Neural cell (in vitro differentiated cells): Measurements from ENCODE around the gene MARK4. TPM values are rescaled to one million over a fixed set of nuclear protein-coding genes. Genes with fewer than 3 reads are reported as not detected.

ENCODE experiments used
- H2AFZ ChIP-seq: fragments of 200-600, 300-800 bp; sonication (generic), shearing (Covaris generic); 2 replicates; pipeline ENCODE4 v1.6.0; 2014; ENCODE audit warnings: low read depth, mild to moderate bottlenecking, antibody characterized with exemption, low read length, moderate library complexity
- H3F3A ChIP-seq: fragments of 200-600 bp; shearing (Covaris generic); 2 replicates; pipeline ENCODE4 v1.6.1; 2016; ENCODE audit warnings: mild to moderate bottlenecking, moderate library complexity, mixed read lengths, antibody characterized with exemption, low read length; ENCODE audit not compliant: insufficient read depth, poor library complexity, severe bottlenecking
- H3K27ac ChIP-seq: fragments of 200-600, 300-800 bp; sonication (generic), shearing (Covaris generic); 2 replicates; pipeline ENCODE4 v1.5.1; 2014; ENCODE audit warnings: mild to moderate bottlenecking, low read length, moderate library complexity
- H3K27me3 ChIP-seq: fragments of 300-800, 200-600 bp; sonication (generic), shearing (Covaris generic); 2 replicates; pipeline ENCODE4 v1.6.0; 2014; ENCODE audit warnings: mild to moderate bottlenecking, low read depth, low read length, moderate library complexity; ENCODE audit not compliant: insufficient read depth
- H3K36me3 ChIP-seq: fragments of 300-800, 200-600 bp; sonication (generic), shearing (Covaris generic); 2 replicates; pipeline ENCODE4 v1.5.1; 2014; ENCODE audit warnings: mild to moderate bottlenecking, antibody characterized with exemption, low read length, moderate library complexity; ENCODE audit not compliant: insufficient read depth
- H3K4me2 ChIP-seq: fragments of 300-800, 200-600 bp; sonication (generic), shearing (Covaris generic); 2 replicates; pipeline ENCODE4 v1.6.0; 2014; ENCODE audit warnings: mild to moderate bottlenecking, low read length
- H3K4me3 ChIP-seq: fragments of 300-800, 200-600 bp; sonication (generic), shearing (Covaris generic); 2 replicates; pipeline ENCODE4 v1.5.1; 2014; ENCODE audit warnings: mild to moderate bottlenecking, low read length, moderate library complexity
- H3K79me2 ChIP-seq: fragments of 200-600 bp; shearing (Covaris generic); replicated peaks from 2 replicates; pipeline ENCODE4 v1.6.0; 2014; ENCODE audit warnings: mild to moderate bottlenecking, low read length, moderate library complexity; ENCODE audit not compliant: insufficient read depth
- H3K9ac ChIP-seq: fragments of 300-800, 200-600 bp; sonication (generic), shearing (Covaris generic); 2 replicates; pipeline ENCODE4 v1.6.1; 2016; ENCODE audit warnings: mild to moderate bottlenecking, low read length, mixed read lengths
- H3K9me2 ChIP-seq: fragments of 200-600 bp; shearing (Covaris generic); 2 replicates; pipeline ENCODE4 v1.6.1; 2016; ENCODE audit warnings: mild to moderate bottlenecking, low read length, mixed read lengths; ENCODE audit not compliant: insufficient read depth
- H3K9me3 ChIP-seq: fragments of 200-600, 300-800 bp; sonication (generic), shearing (Covaris generic); 2 replicates; pipeline ENCODE4 v1.6.1; 2016; ENCODE audit warnings: mild to moderate bottlenecking, mixed run types, low read length, moderate library complexity, mixed read lengths
- H4K20me1 ChIP-seq: fragments of 200-600 bp; shearing (Covaris generic); 2 replicates; pipeline ENCODE4 v1.6.1; 2016; ENCODE audit warnings: mild to moderate bottlenecking, mixed run types; ENCODE audit not compliant: insufficient read depth
- EP300 ChIP-seq: fragments of 450-650 bp; conservative IDR thresholded peaks from 2 replicates; pipeline ENCODE4 v1.6.1; 2014; ENCODE audit warnings: antibody characterized with exemption, mild to moderate bottlenecking, moderate library complexity; ENCODE audit not compliant: poor library complexity, severe bottlenecking
- EZH2 ChIP-seq: fragments of 200-600, 300-800 bp; shearing (Covaris generic), sonication (generic); IDR thresholded peaks from 2 replicates; pipeline ENCODE4 v1.6.1; 2014; ENCODE audit warnings: antibody characterized with exemption, low read length, borderline replicate concordance, mild to moderate bottlenecking; ENCODE audit not compliant: insufficient read depth, poor library complexity, severe bottlenecking
- MXI1 ChIP-seq: fragments of 450-650 bp; conservative IDR thresholded peaks from 2 replicates; pipeline ENCODE4 v1.6.1; 2014; ENCODE audit warnings: antibody characterized with exemption, mild to moderate bottlenecking; ENCODE audit not compliant: poor library complexity, severe bottlenecking
- POLR2AphosphoS5 ChIP-seq: IDR thresholded peaks from 2 replicates; pipeline ENCODE4 v1.6.1; 2012
- RAD21 ChIP-seq: fragments of 450-650 bp; conservative IDR thresholded peaks from 2 replicates; pipeline ENCODE4 v1.6.1; 2014; ENCODE audit warnings: antibody characterized with exemption, mild to moderate bottlenecking, moderate library complexity
- SMC3 ChIP-seq: fragments of 450-650 bp; conservative IDR thresholded peaks from 2 replicates; pipeline ENCODE4 v1.6.1; 2014; ENCODE audit warnings: antibody characterized with exemption, mild to moderate bottlenecking, moderate library complexity; ENCODE audit not compliant: poor library complexity
- TAF1 ChIP-seq: IDR thresholded peaks from 2 replicates; pipeline ENCODE4 v1.6.1; 2012; ENCODE audit warnings: low read depth
- polyA plus RNA-seq: library from polyadenylated mRNA; depleted of rRNA; stranded (reverse); fragments of >200 nt; gene quantifications from 2 replicates; pipeline ENCODE4 v1.2.3, GENCODE V29; 2014
- TF ChIP-seq, protein P1 (sequence below): fragments of 450-650 bp; IDR thresholded peaks from 2 replicates; pipeline ENCODE4 v1.5.1; 2014; ENCODE audit warnings: antibody characterized with exemption, mild to moderate bottlenecking, moderate library complexity; ENCODE audit not compliant: poor library complexity, severe bottlenecking
- TF ChIP-seq, protein P2 (sequence below): IDR thresholded peaks from 2 replicates; pipeline ENCODE4 v1.6.1; 2012; ENCODE audit warnings: borderline replicate concordance

The MARK4 gene
- polyA plus RNA-seq, 1 donor from 2014 or later: 11.6 TPM

DNA sequence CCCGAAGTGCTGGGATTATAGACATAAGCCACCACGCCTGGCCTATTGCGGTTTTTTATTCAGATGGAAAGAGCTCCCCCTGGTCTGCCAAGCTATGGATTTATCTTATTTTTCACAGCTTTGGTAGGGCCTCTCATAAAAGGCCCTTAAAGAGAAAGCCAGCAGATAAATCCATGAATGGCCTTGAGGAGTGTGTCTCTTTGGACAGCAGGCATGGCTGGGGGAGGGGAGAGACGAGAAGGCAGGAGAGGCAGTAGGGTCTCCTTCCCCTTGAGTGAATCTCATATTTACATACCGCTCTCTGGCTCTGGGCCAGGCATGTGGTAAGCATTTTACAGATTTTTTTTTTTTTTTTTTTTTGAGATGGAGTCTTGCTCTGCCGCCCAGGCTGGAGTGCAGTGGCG is 25.2 kb downstream of the MARK4 start:
- Histone ChIP-seq H4K20me1 (no peaks in the 10 kb centered on the region), H3K4me2 (no peak overlapping the region), H3K9me3 (no peaks in the 10 kb centered on the region), H2AFZ (no peak overlapping the region), H3K9me2 (no peaks in the 10 kb centered on the region), H3F3A (no peaks in the 10 kb centered on the region), H3K27me3 (no peaks in the 10 kb centered on the region), H3K36me3 (no peaks in the 10 kb centered on the region), H3K9ac (no peak overlapping the region), H3K4me3 (no peak overlapping the region), H3K79me2 (no peaks in the 10 kb centered on the region), H3K27ac (no peak overlapping the region)
- TF ChIP-seq MXI1: no peak
- TF ChIP-seq SMC3: no peak

DNA sequence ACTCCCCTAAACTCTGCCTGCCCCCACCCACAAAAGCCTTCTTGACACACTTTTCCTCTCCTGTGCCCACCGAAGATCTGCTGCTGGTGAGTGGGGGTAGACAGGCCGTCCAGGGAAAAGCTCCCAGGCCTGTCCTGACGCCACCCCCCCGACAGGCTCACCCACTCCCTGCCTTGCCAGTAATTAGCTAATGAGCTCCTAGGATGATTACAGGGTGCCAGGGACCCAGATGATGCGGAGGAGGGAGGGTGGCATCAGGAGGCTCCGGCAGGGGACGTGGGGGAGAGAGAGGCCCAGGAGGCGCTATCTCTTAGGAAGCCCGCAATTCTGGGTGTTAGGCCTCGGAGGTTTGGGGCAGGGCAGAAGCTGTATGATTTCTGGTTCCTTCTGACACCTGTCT is 27.0 kb downstream of the MARK4 start:
- Histone ChIP-seq H3K36me3 (no peaks in the 10 kb centered on the region), H3K79me2 (no peaks in the 10 kb centered on the region), H3K4me2 (no peak overlapping the region), H2AFZ (no peak overlapping the region), H4K20me1 (no peaks in the 10 kb centered on the region), H3K9me3 (no peaks in the 10 kb centered on the region), H3K9ac (no peak overlapping the region), H3K9me2 (no peaks in the 10 kb centered on the region), H3F3A (no peaks in the 10 kb centered on the region), H3K27me3 (no peaks in the 10 kb centered on the region), H3K4me3 (no peak overlapping the region), H3K27ac (no peak overlapping the region)
- TF ChIP-seq RAD21 (no peak), SMC3 (no peak), POLR2AphosphoS5 (no peak), TAF1 (no peak), EP300 (no peak), EZH2 (no peak), MXI1 (no peak)
- TF ChIP-seq, protein P1, sequence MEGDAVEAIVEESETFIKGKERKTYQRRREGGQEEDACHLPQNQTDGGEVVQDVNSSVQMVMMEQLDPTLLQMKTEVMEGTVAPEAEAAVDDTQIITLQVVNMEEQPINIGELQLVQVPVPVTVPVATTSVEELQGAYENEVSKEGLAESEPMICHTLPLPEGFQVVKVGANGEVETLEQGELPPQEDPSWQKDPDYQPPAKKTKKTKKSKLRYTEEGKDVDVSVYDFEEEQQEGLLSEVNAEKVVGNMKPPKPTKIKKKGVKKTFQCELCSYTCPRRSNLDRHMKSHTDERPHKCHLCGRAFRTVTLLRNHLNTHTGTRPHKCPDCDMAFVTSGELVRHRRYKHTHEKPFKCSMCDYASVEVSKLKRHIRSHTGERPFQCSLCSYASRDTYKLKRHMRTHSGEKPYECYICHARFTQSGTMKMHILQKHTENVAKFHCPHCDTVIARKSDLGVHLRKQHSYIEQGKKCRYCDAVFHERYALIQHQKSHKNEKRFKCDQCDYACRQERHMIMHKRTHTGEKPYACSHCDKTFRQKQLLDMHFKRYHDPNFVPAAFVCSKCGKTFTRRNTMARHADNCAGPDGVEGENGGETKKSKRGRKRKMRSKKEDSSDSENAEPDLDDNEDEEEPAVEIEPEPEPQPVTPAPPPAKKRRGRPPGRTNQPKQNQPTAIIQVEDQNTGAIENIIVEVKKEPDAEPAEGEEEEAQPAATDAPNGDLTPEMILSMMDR: no peak
- TF ChIP-seq, protein P2, sequence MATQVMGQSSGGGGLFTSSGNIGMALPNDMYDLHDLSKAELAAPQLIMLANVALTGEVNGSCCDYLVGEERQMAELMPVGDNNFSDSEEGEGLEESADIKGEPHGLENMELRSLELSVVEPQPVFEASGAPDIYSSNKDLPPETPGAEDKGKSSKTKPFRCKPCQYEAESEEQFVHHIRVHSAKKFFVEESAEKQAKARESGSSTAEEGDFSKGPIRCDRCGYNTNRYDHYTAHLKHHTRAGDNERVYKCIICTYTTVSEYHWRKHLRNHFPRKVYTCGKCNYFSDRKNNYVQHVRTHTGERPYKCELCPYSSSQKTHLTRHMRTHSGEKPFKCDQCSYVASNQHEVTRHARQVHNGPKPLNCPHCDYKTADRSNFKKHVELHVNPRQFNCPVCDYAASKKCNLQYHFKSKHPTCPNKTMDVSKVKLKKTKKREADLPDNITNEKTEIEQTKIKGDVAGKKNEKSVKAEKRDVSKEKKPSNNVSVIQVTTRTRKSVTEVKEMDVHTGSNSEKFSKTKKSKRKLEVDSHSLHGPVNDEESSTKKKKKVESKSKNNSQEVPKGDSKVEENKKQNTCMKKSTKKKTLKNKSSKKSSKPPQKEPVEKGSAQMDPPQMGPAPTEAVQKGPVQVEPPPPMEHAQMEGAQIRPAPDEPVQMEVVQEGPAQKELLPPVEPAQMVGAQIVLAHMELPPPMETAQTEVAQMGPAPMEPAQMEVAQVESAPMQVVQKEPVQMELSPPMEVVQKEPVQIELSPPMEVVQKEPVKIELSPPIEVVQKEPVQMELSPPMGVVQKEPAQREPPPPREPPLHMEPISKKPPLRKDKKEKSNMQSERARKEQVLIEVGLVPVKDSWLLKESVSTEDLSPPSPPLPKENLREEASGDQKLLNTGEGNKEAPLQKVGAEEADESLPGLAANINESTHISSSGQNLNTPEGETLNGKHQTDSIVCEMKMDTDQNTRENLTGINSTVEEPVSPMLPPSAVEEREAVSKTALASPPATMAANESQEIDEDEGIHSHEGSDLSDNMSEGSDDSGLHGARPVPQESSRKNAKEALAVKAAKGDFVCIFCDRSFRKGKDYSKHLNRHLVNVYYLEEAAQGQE: no peak

DNA sequence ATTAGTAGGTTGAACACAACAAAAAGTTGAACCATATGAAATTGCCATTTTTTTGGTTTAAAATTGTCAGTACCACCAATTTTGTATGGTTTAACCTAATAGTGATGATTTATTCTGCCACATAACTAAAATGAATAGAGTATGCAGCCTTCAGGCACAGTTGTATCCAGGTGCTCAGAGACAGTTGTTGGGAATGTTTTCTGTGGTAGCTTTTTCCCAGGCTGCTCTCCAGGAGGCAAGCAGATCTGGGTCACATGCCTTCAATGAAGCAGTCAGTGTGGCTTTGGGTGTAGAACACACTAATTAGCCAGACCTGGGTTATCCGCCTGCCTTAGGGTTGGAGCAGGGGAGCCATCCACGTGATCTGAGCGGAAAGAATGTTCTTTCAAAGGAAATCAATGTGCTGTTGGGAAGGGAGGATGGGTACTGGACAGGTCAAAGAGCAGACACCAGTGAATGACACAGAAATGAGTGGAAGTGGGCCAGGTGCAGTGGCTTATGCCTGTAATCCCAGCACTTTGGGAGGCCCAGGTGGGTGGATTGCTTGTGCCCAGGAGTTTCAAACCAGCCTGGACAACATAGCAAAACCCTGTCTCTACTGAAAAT is 28.6 kb downstream of the MARK4 start:
- Histone ChIP-seq H3K27me3 (no peaks in the 10 kb centered on the region), H3K9ac (no peak overlapping the region), H3K9me2 (no peaks in the 10 kb centered on the region), H3K4me2 (no peak overlapping the region), H3K79me2 (no peaks in the 10 kb centered on the region), H3K4me3 (no peak overlapping the region), H4K20me1 (no peaks in the 10 kb centered on the region), H3F3A (no peaks in the 10 kb centered on the region), H3K9me3 (no peaks in the 10 kb centered on the region), H2AFZ (no peak overlapping the region), H3K27ac (no peak overlapping the region), H3K36me3 (peaks cover 6% of the 10 kb centered on the region)
- TF ChIP-seq EP300: no peak
- TF ChIP-seq, protein P1: no peak
- no peak for TF ChIP-seq TAF1
- TF ChIP-seq, protein P2: no peak
- no peak for TF ChIP-seq MXI1
- no peak for TF ChIP-seq POLR2AphosphoS5
- no peak for TF ChIP-seq EZH2
- no peak for TF ChIP-seq RAD21
- TF ChIP-seq SMC3: no peak
